Measurements from ENCODE around the gene ZBTB34.

DNA sequence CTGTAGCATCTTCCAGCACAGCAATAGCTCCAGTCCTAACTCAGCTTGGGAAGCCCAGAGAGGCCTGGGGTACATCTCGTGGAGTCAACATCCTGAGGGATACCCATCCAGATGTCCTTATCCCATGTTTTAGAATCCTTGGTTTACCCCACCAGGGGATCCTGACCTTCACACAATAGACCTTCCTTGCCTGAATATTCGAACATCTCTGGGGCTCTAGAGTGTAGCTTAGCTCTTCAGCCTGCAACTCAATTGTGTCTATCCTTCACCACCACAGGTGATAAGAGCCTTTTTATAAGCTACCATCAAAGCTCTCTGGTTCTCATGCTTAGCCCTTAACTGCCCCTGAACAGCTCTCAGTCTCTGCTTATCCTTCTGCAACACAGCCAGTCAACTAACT lies 46.6 kb downstream of the ZBTB34 start:
- no peak for TF ChIP-seq CTCF (IDR thresholded peaks at IDR 0.05; ENCODE audit: low read depth, low read length)
- TF ChIP-seq EZH2phosphoT487 (IDR thresholded peaks at IDR 0.05; ENCODE audit: low read depth): no peak

All from OCI-LY3 (cell line).